Measurements from ENCODE around the gene EXOC3. TPM values are rescaled to one million over a fixed set of nuclear protein-coding genes. Genes with fewer than 3 reads are reported as not detected.
"Not testable (repeated sequence)": the region's sequence is repeated elsewhere in the genome, so short reads cannot be mapped to it uniquely, and the experiment has no call there.

Gene EXOC3
- total RNA-seq, result 35.3 and 45.0 TPM in 2 replicates

DNA sequence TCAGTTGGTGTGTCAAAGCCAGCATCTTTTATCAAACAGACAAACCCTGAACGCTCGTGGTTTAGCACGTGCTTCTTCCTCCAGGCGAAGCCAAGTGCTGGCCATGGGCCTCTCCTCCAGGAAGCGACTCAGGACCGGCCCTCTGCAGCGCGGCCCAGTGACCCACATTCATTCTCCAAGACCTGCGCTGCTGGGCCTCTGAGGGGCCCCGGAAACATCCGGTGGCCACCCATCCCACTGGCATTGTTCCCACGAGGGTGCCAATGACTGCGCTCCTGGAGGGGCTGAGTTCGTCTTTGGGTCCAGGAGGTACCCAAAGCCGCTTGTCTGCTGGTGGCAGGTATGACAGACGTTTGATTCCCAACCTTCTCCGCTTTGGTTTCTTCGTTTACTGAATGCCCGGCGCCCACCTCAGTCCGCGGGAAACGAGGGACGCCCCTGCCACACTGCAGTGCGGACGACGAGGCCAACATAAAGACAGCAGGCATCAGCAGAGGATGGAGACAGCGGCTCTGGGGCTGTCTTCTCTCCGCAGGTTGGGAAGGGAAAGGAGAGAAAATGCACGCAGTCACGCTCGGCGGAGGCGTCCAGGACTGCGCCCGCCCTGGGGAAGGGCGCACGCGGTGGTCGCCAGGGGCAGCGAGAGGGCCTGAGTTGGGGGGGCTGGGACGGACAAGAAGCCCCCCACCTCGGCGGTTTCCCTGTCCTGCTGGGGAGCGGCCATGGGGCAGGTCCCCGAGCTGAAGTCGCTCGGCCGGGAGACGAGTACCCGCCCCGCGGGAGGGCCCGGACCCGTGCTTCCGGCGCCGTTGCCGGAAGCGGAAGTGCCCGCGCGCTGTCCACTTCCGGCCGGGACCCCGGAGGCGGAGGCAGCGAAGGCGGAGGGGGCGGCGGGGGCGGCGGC, at the start of gene EXOC3:
Gene EXOC3, plus strand, starts transcription at position 842 of the 904 bp plus-strand sequence. CDS start 3,030 bp downstream, outside the sequence.
- DNase-seq (ENCODE audit: low read depth, low spot score), result no peak

- no peak for DNase-seq (ENCODE audit: low read depth, low spot score)
Observed at GRCh38 chr5:393846-394275, 49.1 kb upstream of the EXOC3 start.

- DNase-seq (ENCODE audit: low read depth, low spot score), result no peak
Observed at GRCh38 chr5:394671-395155, 48.3 kb upstream of the EXOC3 start.

DNA sequence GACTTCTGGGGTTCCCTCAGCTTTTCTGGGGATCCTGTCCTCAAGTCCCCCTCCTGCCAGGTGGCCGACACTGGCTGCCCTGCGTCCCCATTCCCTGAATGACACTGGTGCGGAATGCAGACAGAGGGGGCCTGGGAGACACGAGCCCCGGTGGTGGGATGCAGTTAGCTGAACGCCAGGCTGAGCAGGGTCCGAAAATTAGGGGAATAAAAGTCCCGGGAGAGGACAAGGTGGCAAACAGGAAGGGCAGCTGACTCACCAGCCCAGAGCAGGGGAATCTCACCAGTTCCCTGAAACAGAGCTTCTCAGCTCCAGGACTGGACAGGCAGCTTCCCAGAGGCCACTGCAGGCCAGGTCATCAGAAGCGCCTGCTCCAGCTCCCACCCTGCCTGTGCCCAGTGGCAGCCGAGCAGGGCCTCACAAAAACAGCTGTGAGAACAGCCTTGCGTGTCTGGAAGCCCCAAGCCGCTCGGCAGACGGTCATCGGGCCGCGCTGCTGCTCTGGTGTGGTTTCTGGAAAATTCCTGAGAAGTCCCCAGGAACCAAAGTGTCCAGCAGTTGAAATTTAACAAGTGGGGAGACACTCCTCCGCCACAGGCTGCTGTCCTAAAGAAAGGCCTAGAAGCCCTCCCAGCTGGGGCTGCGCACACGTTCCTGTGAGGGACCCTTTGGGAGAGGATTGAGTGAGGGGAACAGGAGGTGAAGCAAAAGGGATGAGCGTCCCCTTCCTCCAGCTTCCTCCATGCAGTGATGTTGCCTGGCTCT, 47.6 kb upstream of the EXOC3 start:
- DNase-seq (ENCODE audit: low read depth, low spot score), result peak; percentile 57

DNA sequence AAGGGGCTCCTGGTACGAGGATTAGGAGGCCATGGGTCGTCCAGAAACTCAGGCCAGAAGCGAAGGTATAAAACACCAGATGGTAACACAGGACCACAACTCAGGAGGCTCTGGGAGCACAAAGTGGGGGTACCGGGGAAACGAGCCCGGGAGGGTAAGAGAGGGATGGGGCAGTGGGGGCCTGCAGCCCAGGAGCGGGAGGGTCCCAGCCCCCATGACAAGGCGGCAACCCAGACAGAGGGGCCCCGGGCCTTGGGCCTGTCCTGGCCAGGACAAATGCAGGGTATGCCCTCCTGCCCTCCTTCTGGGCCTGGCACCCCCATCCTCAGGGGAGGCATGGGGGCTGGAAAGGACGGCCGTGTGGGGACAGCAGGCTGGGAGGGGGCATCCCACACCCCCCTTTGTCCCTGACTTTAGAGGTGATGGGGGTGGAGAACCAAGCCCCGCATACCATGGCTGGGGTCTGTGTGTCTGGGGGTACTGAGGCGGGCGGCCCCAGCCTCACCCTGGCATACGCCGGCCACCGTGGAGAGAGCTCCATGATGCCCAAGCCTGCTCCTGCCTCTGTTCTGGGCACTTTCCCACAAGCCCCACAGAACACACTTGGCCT, 47.0 kb upstream of the EXOC3 start:
- DNase-seq (ENCODE audit: low read depth, low spot score), result no peak

- no peak for DNase-seq (ENCODE audit: low read depth, low spot score)
Observed at GRCh38 chr5:396531-396961, 46.4 kb upstream of the EXOC3 start.

DNA sequence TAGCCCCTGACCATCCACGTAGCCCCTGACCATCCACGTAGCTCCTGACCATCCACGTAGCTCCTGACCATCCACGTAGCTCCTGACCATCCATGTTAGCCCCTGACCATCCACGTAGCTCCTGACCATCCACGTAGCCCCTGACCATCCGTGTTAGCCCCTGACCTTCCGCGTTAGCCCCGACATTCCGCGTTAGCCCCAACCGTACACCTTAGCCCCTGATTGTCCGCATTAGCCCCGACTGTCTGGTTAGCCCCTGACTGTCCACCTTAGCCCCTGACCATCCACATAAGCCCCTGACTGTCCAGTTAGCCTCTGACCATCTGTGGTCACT, 44.9 kb upstream of the EXOC3 start:
- not testable (repeated sequence) for DNase-seq (ENCODE audit: low read depth, low spot score)

GRCh38 chr5:398475-399295, 44.3 kb upstream of the EXOC3 start:
- no peak for DNase-seq (ENCODE audit: low read depth, low spot score)

DNA sequence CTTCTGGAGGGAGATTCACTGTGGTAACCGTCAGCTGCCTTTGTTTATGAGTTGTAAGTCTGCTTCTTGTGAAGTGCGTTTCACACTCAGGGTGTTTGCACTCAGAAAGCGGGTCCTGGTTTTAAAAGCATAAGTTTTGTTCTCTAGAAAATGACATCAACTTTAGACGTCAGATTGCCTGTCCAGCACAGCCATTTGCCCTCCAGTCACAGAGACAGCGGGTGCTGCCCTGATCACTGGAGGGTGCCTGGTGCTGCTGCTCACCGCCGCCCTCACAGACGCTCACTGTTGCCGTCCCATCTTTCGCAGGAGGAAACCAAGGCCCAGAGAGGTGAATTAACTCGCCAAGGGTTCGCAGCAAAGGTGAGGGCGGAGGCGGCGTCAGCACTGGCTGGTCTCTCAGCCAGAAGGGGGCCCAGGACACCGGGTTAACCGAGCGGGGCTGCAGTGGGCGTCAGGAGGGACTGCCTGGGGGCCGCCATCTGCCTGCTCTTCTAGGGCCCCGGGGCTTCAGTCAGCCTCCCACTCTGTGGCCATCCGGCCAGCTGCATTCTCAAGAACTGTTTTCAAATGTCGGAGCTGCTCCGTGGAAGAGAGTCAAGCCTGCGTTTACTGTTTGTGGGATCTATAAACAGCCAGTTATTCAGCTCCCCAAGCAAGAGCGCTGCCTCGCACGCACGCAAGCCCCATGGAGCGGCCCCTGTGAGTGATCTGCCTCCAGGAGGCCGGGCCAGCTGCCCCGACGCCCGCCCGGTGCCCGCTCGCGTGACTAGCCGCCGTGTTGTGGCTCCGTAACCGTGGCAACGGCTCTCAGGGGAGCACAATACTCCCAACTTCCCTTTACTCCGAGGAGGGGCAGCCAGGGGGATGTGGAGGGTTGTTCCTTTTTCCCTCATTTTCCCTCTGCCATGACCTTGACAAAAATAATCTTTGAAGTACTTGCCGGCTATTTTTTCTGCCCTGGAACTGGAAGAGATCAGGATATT, 43.4 kb upstream of the EXOC3 start:
- peak; percentile 88 for DNase-seq (ENCODE audit: low read depth, low spot score)

DNA sequence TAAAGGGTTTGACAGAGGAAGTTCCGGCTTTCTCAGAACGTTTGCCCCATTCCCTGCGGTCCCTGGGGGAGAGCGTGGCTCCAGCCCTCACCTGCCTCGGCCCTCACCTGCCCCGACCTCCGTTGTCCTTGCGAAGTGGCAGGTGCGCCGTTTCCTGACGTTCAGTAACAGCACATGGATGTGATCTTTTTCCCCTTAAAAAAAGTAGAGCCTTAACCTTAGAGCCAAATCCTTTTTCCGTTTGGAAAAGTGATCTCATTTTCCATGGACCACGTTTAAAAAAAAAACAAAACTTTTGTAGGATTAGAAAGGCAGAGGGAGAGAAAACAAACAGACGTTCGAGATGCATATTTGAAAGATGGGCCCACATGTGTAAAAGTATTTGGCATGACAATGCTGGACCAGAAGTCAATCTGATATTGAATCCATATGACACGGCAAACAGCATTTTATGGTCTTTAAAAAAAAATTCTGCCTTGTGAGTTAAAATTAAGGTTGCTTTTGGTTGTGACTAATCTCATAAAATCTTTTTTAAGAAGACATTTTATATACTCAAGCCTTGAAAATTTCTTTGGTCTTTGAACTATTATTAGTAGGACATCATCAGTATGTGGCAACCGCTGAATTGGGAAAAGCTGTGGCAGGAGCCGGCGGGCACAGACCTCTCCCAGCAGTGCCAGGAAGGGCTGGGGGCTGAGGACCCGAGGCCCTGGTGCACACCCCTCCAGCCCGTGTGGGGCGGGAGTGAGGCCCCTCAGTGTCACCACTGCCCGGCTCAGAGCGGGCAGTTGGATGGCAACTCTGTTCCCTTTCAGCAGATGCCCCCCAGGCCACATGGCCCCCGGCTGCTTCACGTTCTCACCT, 42.5 kb upstream of the EXOC3 start:
- DNase-seq (ENCODE audit: low read depth, low spot score), result no peak

- DNase-seq (ENCODE audit: low read depth, low spot score), result no peak
Observed at GRCh38 chr5:401146-402034, 41.6 kb upstream of the EXOC3 start.

DNA sequence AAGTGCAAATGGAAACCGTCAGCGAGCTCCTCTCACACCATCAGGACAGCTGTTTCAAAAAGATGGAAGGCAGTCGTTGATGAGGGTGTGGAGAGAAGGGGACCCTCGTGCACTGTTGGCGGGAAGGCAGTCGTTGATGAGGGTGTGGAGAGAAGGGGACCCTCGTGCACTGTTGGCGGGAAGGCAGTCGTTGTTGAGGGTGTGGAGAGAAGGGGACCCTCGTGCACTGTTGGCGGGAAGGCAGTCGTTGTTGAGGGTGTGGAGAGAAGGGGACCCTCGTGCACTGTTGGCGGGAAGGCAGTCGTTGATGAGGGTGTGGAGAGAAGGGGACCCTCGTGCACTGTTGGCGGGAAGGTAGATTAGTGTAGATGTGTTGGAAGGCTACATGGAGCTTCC, 40.8 kb upstream of the EXOC3 start:
- DNase-seq (ENCODE audit: low read depth, low spot score), result not testable (repeated sequence)

DNA sequence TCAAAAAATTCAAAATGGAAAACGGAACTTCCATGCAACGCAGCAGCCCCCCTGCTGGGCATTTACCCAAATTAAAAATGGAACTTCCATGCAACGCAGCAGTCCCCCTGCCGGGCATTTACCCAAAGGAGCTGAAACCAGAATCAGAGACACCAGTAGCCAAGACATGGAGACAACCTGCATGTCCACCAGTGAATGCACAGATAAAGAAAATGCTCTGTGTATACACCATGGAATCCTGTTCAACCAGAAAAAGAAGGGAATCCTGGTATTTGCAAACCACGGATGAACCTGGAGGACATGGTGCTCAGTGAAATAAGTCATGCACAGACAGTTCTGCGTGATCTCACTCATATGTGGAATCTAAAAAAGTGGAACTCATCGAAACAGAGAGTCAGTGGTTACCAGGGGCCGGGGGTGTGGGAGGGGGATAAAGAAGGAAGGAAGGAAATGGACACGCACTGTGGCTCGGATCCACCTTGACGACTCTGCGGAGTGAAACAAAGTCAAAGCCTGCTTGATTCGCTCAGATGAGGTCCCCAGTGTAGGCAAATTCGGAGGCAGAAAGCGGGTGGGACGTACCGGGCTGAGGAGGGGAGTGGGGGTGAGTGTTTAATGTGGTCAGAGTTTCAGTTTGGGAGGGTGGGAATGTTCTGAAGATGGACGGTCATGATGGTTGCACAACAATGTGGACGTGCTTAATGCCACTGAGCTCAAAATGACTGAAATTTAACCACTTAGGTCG, 40.2 kb upstream of the EXOC3 start:
- no peak for DNase-seq (ENCODE audit: low read depth, low spot score)

- DNase-seq (ENCODE audit: low read depth, low spot score), result no peak
Observed at GRCh38 chr5:403995-404394, 39.0 kb upstream of the EXOC3 start.

GRCh38 chr5:404666-405241, 38.2 kb upstream of the EXOC3 start:
- DNase-seq (ENCODE audit: low read depth, low spot score), result no peak

DNA sequence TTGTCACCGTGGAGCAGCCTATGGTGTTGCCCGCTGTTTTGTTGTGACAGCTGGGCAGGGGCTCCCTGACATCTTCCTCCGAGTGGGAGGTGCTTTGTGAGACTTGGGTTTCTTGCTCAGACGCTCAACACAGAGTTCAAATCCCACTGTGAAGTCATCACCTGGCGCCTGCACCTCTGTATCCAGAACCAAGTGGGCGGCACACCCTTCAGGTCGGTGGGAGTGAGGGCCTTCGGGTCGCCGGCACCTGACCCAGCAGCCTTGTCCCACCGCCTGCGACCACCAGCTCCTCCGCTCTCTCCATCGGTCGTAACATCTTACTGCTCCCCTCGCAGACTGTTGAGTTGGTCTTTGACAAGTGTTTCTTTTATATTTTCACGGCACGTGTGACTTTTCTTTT, 37.6 kb upstream of the EXOC3 start:
- DNase-seq (ENCODE audit: low read depth, low spot score), result no peak

DNA sequence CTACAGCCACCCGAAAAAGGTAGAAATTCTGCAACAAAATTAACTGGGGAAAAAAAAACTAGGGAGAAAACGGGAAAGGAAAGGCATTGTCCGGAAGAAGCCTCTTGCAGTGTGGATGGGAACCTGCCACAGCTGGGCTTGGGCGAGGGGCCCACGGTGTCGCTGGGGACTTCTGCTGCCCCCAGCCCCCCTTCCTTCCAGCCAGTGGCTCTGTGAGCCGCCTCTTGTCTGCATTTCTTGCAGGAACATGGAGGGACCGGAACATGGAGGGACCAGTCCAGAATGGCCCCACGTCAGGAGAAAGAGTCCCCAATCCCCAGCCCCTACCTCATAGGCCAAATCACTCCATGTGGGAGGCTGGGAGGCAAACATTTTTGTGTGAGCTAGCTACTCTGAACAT, 36.9 kb upstream of the EXOC3 start:
- no peak for DNase-seq (ENCODE audit: low read depth, low spot score)
